PC-9 (cell line): ENCODE measurements around the gene PRIM2. TPM values are rescaled to one million over a fixed set of nuclear protein-coding genes. Genes with fewer than 3 reads are reported as not detected.
"Not testable (repeated sequence)": the region's sequence is repeated elsewhere in the genome, so short reads cannot be mapped to it uniquely, and the experiment has no call there.

Experiments
- BruUV-seq: library from RNA; stranded (reverse); fragments of 400-500 nt; replicated peaks from 2 replicates; lab custom pipeline; 2021; lab: Mats Ljungman, UMichigan
- CTCF ChIA-PET: fragments of 300-600 bp; sonication (Branson Sonifier 250); formaldehyde crosslinking; loops from one replicate; lab custom pipeline; 2022; ENCODE audit warnings: antibody characterized with exemption; lab: Charles Lee
- POLR2A ChIA-PET: fragments of 300-600 bp; sonication (Branson Sonifier 250); formaldehyde crosslinking; loops from one replicate; lab custom pipeline; 2022; ENCODE audit warnings: antibody characterized with exemption; ENCODE audit not compliant: unreplicated experiment; lab: Charles Lee
- DNase-seq, 2 experiments: peaks; one replicate each; pipeline versions ENCODE4 v3.0.0 to v3.0.0-alpha.2; 2015 to 2022; ENCODE audit warnings: mixed read lengths in 1 of 2
- H2AFZ ChIP-seq: fragments of 200-600 bp; sonication (generic); 2 replicates; pipeline ENCODE4 v1.8.1; 2017; ENCODE audit warnings: antibody characterized with exemption
- H3F3A ChIP-seq: fragments of 200-600 bp; sonication (generic); 2 replicates; pipeline ENCODE4 v1.8.1; 2017; ENCODE audit warnings: antibody characterized with exemption, mild to moderate bottlenecking, low read depth; ENCODE audit not compliant: insufficient read depth
- H3K27ac ChIP-seq: fragments of 200-600 bp; sonication (generic); 2 replicates; pipeline ENCODE4 v1.6.1; 2016; ENCODE audit warnings: mixed run types
- H3K27me3 ChIP-seq: fragments of 200-600 bp; sonication (generic); 2 replicates; pipeline ENCODE4 v1.6.1; 2016; ENCODE audit warnings: low read depth, mixed run types; ENCODE audit not compliant: insufficient read depth
- H3K36me3 ChIP-seq: fragments of 200-600 bp; sonication (generic); 2 replicates; pipeline ENCODE4 v1.6.1; 2016; ENCODE audit warnings: low read depth, mixed run types
- H3K4me1 ChIP-seq: fragments of 200-600 bp; sonication (generic); replicated peaks from 2 replicates; pipeline ENCODE4 v1.6.1; 2016; ENCODE audit warnings: mixed run types; ENCODE audit not compliant: insufficient read depth
- H3K4me2 ChIP-seq: fragments of 200-600 bp; sonication (generic); 2 replicates; pipeline ENCODE4 v1.6.1; 2017; ENCODE audit warnings: mixed run types
- H3K4me3 ChIP-seq: fragments of 200-600 bp; sonication (generic); 2 replicates; pipeline ENCODE4 v1.6.1; 2016; ENCODE audit warnings: mixed run types
- H3K79me2 ChIP-seq: fragments of 200-600 bp; sonication (generic); 2 replicates; pipeline ENCODE4 v1.6.1; 2017; ENCODE audit warnings: low read depth, mixed run types
- H3K9me2 ChIP-seq: fragments of 200-600 bp; sonication (generic); 2 replicates; pipeline ENCODE4 v1.8.1; 2017; ENCODE audit warnings: mild to moderate bottlenecking; ENCODE audit not compliant: insufficient read depth
- H3K9me3 ChIP-seq: fragments of 200-600 bp; sonication (generic); 2 replicates; pipeline ENCODE4 v1.8.1; 2016; ENCODE audit warnings: low read depth; ENCODE audit not compliant: insufficient read depth
- H4K20me1 ChIP-seq: fragments of 200-600 bp; sonication (generic); 2 replicates; pipeline ENCODE4 v1.8.1; 2017; ENCODE audit not compliant: insufficient read depth
- EZH2 ChIP-seq: fragments of 200-600 bp; sonication (generic); IDR thresholded peaks from 2 replicates; pipeline ENCODE4 v1.8.0; 2017; ENCODE audit warnings: antibody characterized with exemption, low read depth
- intact Hi-C: fragments of 100-400 bp; cut with micrococcal nuclease; formaldehyde crosslinking; loops from one replicate; pipeline ENCODE4 v1.10.0; 2022; ENCODE audit not compliant: unreplicated experiment
- total RNA-seq: library from RNA; stranded (reverse); gene quantifications from 2 replicates; pipeline ENCODE4 v1.2.3, GENCODE V29; 2021
- TF ChIP-seq, protein P1 (sequence below): fragments of 200-600 bp; sonication (generic); conservative IDR thresholded peaks from 2 replicates; pipeline ENCODE4 v1.6.1; 2017; ENCODE audit warnings: mixed run types, antibody characterized with exemption, mild to moderate bottlenecking, moderate library complexity

The PRIM2 gene
- total RNA-seq, 1 experiment from 2014 or later: 33.3 TPM

DNA sequence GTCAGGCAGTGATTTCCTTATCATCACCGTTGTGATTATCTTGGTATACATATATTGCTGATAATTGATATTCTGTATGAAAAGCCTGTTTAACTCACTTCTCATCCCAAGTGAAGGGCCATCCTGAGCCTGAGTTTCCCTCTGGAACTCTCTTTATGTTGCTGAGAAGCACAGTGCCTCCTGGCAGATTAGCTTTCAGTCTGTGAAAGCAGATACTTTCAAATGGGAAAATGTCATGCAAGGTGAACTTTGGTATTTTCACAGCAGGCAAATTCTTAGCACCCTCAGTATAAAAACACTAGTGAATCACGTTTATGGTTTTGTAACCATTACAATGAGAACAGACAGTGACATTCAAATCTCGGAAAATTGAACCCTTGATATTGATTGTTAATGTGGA is 151.6 kb downstream of the PRIM2 start:
- no peak overlapping the region for H3K27ac ChIP-seq
- no peaks in the 10 kb centered on the region for H3K36me3 ChIP-seq
- no peaks in the 10 kb centered on the region for H3K79me2 ChIP-seq
- CTCF ChIA-PET: no interaction called here
- no peak overlapping the region for H2AFZ ChIP-seq
- no peak overlapping the region for H3K4me3 ChIP-seq
- H3K4me2 ChIP-seq: no peak overlapping the region
- no peak for DNase-seq
- no peaks in the 10 kb centered on the region for H3K27me3 ChIP-seq
- no peaks in the 10 kb centered on the region for H4K20me1 ChIP-seq
- TF ChIP-seq EZH2: no peak
- TF ChIP-seq, protein P1, sequence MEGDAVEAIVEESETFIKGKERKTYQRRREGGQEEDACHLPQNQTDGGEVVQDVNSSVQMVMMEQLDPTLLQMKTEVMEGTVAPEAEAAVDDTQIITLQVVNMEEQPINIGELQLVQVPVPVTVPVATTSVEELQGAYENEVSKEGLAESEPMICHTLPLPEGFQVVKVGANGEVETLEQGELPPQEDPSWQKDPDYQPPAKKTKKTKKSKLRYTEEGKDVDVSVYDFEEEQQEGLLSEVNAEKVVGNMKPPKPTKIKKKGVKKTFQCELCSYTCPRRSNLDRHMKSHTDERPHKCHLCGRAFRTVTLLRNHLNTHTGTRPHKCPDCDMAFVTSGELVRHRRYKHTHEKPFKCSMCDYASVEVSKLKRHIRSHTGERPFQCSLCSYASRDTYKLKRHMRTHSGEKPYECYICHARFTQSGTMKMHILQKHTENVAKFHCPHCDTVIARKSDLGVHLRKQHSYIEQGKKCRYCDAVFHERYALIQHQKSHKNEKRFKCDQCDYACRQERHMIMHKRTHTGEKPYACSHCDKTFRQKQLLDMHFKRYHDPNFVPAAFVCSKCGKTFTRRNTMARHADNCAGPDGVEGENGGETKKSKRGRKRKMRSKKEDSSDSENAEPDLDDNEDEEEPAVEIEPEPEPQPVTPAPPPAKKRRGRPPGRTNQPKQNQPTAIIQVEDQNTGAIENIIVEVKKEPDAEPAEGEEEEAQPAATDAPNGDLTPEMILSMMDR: no peak
- no peaks in the 10 kb centered on the region for H3F3A ChIP-seq
- POLR2A ChIA-PET: no interaction called here
- H3K9me3 ChIP-seq: no peaks in the 10 kb centered on the region
- intact Hi-C loops: no loop called here
- H3K9me2 ChIP-seq: no peaks in the 10 kb centered on the region
- no TSS peak for BruUV-seq
- no peaks in the 10 kb centered on the region for H3K4me1 ChIP-seq

DNA sequence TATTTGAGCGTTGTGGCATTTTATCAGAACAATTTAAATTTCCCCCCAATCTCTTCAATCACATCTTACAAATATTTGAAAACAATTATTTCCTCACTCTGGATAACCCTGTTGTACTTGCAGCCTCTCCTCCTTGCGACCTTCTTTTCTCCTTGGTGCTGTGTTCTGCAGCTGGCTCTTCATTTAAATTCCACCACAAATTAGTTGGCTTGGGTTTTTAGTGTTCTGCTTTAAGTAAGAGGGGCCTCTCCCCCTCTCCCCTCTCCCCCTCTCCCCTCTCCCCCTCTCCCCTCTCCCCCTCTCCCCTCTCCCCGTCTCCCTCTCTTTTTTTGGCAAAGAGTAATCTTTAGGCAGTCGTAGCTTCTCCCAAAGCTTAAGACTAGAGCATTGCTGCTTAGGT is 152.7 kb downstream of the PRIM2 start:
- H3K79me2 ChIP-seq, H3K4me1 ChIP-seq, BruUV-seq, H3K27ac ChIP-seq, H2AFZ ChIP-seq, H3K9me2 ChIP-seq, H3K4me3 ChIP-seq, CTCF ChIA-PET, H4K20me1 ChIP-seq, H3K4me2 ChIP-seq, POLR2A ChIA-PET, H3K9me3 ChIP-seq, H3F3A ChIP-seq, H3K36me3 ChIP-seq, DNase-seq, intact Hi-C loops, H3K27me3 ChIP-seq: not testable (repeated sequence)

DNA sequence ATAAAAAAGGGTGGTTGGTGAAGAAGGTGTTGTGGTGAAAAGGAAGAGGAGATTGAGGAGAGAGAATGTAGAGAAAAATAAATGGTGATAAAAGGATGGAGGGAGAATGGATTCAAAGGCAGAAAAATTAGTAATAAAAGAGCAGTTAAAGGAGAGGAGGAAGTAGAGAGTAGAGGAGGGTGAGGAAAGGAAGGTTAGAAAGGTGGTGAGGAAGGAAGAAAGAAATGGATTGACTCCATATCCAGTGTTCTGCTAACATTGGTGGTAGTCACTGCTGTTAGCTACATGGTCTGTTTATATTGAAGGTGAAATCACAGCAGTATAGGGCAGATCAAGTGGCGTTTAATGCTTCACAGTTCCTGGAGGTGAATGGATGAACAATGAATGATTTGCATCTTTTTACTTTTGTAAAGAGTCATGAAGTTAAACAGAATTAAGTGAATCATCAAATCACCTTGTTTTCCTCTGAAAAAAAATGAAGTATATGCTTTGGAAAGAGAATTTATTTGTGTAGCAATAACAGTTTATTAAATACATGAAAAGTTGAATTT is 154.0 kb downstream of the PRIM2 start:
- H3K27ac ChIP-seq, H2AFZ ChIP-seq, H3K4me1 ChIP-seq, intact Hi-C loops, H4K20me1 ChIP-seq, H3K9me2 ChIP-seq, H3F3A ChIP-seq, POLR2A ChIA-PET, BruUV-seq, H3K4me2 ChIP-seq, H3K4me3 ChIP-seq, H3K9me3 ChIP-seq, H3K79me2 ChIP-seq, DNase-seq, H3K27me3 ChIP-seq, H3K36me3 ChIP-seq, CTCF ChIA-PET: not testable (repeated sequence)

DNA sequence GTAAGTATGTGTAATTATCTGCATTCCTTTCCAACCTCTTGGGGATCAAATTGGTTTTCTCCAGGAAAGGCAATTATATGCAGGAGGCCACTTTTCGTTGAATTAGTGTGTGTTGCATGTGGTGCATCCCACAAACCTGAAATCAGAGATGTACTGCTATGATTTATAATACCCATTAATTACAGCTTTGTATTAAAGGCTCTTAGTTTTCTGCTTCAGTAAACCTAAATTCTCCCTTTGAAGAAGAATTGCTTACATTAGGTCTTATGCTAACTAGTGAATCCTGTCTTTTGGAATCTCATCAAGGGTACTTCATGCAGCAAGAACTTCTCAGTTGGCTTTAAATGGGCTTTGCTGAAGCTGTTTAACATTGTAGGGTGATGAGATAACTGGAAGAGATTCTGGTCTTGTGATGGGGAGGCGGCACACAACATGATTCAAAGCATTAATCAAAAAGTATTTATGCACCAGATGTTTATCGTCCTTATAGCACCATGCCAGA is 155.5 kb downstream of the PRIM2 start:
- H3K36me3 ChIP-seq, H4K20me1 ChIP-seq, H3K4me2 ChIP-seq, H3K9me3 ChIP-seq, H3K79me2 ChIP-seq, H3K27me3 ChIP-seq, BruUV-seq, H3F3A ChIP-seq, intact Hi-C loops, H3K4me3 ChIP-seq, DNase-seq, POLR2A ChIA-PET, H3K27ac ChIP-seq, CTCF ChIA-PET, H3K9me2 ChIP-seq, H3K4me1 ChIP-seq, H2AFZ ChIP-seq: not testable (repeated sequence)

DNA sequence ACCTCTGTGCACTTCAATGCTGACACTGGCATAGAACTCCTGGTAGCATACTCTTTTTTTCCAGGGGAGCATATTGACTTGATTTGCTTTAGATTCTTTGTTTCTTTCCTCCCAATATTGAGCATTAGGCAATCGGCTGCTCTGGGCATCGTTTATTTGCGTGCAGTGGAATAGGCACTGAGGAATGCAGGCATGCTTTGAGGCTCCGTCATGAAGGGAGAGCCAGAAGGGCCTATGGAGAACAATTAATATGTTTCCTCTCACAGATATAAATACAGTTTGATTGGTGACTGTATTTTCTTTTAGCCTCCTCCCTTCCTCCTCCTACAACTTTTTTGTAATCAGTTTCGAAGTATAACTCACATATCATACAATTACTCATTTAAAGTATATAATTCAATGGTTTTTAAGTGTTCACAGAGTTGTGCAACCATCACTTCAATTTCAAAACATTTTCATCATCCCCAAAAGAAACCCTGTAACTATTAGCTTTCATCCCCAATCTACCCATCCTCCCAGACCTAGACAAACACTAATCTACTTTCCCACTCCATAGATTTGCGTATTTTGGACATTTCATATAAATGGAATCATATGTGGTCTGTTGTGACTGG is 157.5 kb downstream of the PRIM2 start:
- H3K4me3 ChIP-seq, DNase-seq, H3K4me2 ChIP-seq, POLR2A ChIA-PET, H3K27me3 ChIP-seq, BruUV-seq, H3F3A ChIP-seq, CTCF ChIA-PET, H3K9me3 ChIP-seq, intact Hi-C loops, H4K20me1 ChIP-seq, H2AFZ ChIP-seq, H3K4me1 ChIP-seq, H3K27ac ChIP-seq, H3K9me2 ChIP-seq, H3K79me2 ChIP-seq, H3K36me3 ChIP-seq: not testable (repeated sequence)

DNA sequence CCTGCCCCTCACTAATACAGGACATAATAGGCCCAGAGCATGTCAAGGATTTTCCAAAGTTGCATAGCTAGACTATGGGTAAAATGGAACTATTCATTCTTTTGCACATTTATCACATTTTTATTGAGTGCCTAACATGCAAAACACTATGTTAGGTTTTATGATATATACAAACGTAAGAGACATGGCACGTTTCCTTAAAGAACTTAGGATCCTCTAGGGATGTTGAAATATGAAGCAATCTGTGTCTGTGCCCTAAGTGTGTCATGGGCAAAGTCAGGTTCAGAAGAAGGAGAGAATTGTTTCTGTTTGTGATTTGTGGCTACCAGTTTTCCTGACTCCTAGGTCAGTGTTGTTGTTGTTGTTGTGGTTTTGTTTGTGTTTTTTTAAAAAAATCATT is 158.2 kb downstream of the PRIM2 start:
- H3K36me3 ChIP-seq, H3K4me1 ChIP-seq, H2AFZ ChIP-seq, DNase-seq, H3K4me3 ChIP-seq, H3K4me2 ChIP-seq, H3F3A ChIP-seq, BruUV-seq, H3K27ac ChIP-seq, CTCF ChIA-PET, intact Hi-C loops, H3K9me3 ChIP-seq, POLR2A ChIA-PET, H3K79me2 ChIP-seq, H4K20me1 ChIP-seq, H3K9me2 ChIP-seq, H3K27me3 ChIP-seq: not testable (repeated sequence)
